GM12878 (cell line): ENCODE measurements around the gene GDPD2. TPM values are rescaled to one million over a fixed set of nuclear protein-coding genes. Genes with fewer than 3 reads are reported as not detected.

Source experiments
- ATAC-seq: fragments of 200-7000 bp; cut with Tn5 transposase; 3 replicates; pipeline ENCODE4 v1.9.1; 2020; ENCODE audit warnings: mild to moderate bottlenecking, moderate library complexity
- BruUV-seq: library from RNA; stranded (reverse); fragments of 400-500 nt; replicated peaks from 2 replicates; lab custom pipeline; 2021; lab: Mats Ljungman, UMichigan
- CTCF ChIA-PET: fragments of 300-600 bp; sonication (Branson Sonifier 250); formaldehyde crosslinking; extraction: SDS; loops from one replicate; lab custom pipeline; 2021; ENCODE audit warnings: inconsistent platforms; lab: Yijun Ruan, JAX
- POLR2A ChIA-PET: fragments of 350-600 bp; formaldehyde crosslinking; extraction: SDS; loops from one replicate; lab custom pipeline; 2021; ENCODE audit warnings: inconsistent platforms; lab: Charles Lee
- RAD21 ChIA-PET: fragments of 300-600 bp; sonication (Branson Sonifier 250); formaldehyde crosslinking; loops from one replicate; lab custom pipeline; 2023; ENCODE audit warnings: antibody characterized with exemption; ENCODE audit not compliant: unreplicated experiment; lab: Charles Lee
- SMC1A ChIA-PET: fragments of 300-600 bp; sonication (Branson Sonifier 250); formaldehyde crosslinking; loops from one replicate; lab custom pipeline; 2023; ENCODE audit not compliant: unreplicated experiment, uncharacterized antibody; lab: Charles Lee
- DNase-seq: peaks from one replicate; pipeline ENCODE4 v3.0.0-alpha.2; 2011; ENCODE audit warnings: low read depth, low spot score
- FAIRE-seq: peaks from 3 replicates; lab custom pipeline; 2011; peaks lifted over from hg19 to GRCh38; lab: Jason Lieb, UNC
- H2AFZ ChIP-seq: 2 replicates; pipeline ENCODE4 v1.6.0; 2011; ENCODE audit warnings: low read depth, low read length, control low read depth; ENCODE audit not compliant: control insufficient read depth
- H3K27ac ChIP-seq: 2 replicates; pipeline ENCODE4 v1.5.1; 2011; ENCODE audit warnings: control low read depth; ENCODE audit not compliant: control insufficient read depth, insufficient read depth
- H3K27me3 ChIP-seq, 2 experiments: replicated peaks in 1 of 2; 2 replicates each; pipeline versions ENCODE4 v1.6.0 to v1.6.1; 2011; ENCODE audit warnings: low read length in 1 of 2; ENCODE audit not compliant: control insufficient read depth in 2 of 2, insufficient read depth in 2 of 2
- H3K36me3 ChIP-seq, 2 experiments: 2 replicates each; pipeline ENCODE4 v1.5.1; 2011; ENCODE audit warnings: low read length in 1 of 2; ENCODE audit not compliant: control insufficient read depth in 2 of 2, insufficient read depth in 2 of 2
- H3K4me1 ChIP-seq: 2 replicates; pipeline ENCODE4 v1.6.1; 2011; ENCODE audit warnings: mild to moderate bottlenecking, low read length, moderate library complexity, mixed read lengths; ENCODE audit not compliant: control insufficient read depth, insufficient read depth
- H3K4me2 ChIP-seq: 2 replicates; pipeline ENCODE4 v1.6.0; 2011; ENCODE audit warnings: control low read depth; ENCODE audit not compliant: control insufficient read depth, insufficient read depth
- H3K4me3 ChIP-seq: fragments of 200-600 bp; sonication (generic); 2 replicates; pipeline ENCODE4 v1.5.1; 2016
- H3K79me2 ChIP-seq: 2 replicates; pipeline ENCODE4 v1.6.0; 2011; ENCODE audit warnings: low read length; ENCODE audit not compliant: control insufficient read depth, insufficient read depth
- H3K9ac ChIP-seq: 2 replicates; pipeline ENCODE4 v1.8.0; 2011; ENCODE audit warnings: low read length, control low read depth, mixed read lengths; ENCODE audit not compliant: control insufficient read depth, insufficient read depth
- H3K9me3 ChIP-seq: replicated peaks from 3 replicates; pipeline ENCODE4 v1.5.1; 2011; ENCODE audit warnings: mild to moderate bottlenecking, low read length; ENCODE audit not compliant: control insufficient read depth, insufficient read depth
- H4K20me1 ChIP-seq: 2 replicates; pipeline ENCODE4 v1.6.0; 2011; ENCODE audit not compliant: control insufficient read depth, insufficient read depth
- CEBPB ChIP-seq, 2 experiments: fragments of 150-350 bp in 1 of 2; IDR thresholded peaks; 2 replicates each; pipeline ENCODE4 v1.6.1; 2012 to 2014; ENCODE audit warnings: low read depth in 2 of 2, low read length in 2 of 2, borderline replicate concordance in 1 of 2, inconsistent platforms in 1 of 2
- CHD2 ChIP-seq: IDR thresholded peaks from 2 replicates; pipeline ENCODE4 v1.6.1; 2011; ENCODE audit warnings: low read depth, low read length, improper control_type of control experiment, borderline replicate concordance
- FOS ChIP-seq: IDR thresholded peaks from 3 replicates; pipeline ENCODE4 v1.6.1; 2011; ENCODE audit warnings: borderline replicate concordance; ENCODE audit not compliant: insufficient read length; ENCODE audit errors: extremely low read depth
- IRF4 ChIP-seq: IDR thresholded peaks from 2 replicates; pipeline ENCODE4 v1.6.1; 2011; ENCODE audit warnings: low read depth, low read length
- SIN3A ChIP-seq: IDR thresholded peaks from 2 replicates; pipeline ENCODE4 v1.6.1; 2012; ENCODE audit warnings: low read depth, low read length, improper control_type of control experiment
- SMC3 ChIP-seq: IDR thresholded peaks from 2 replicates; pipeline ENCODE4 v1.6.1; 2011; ENCODE audit warnings: low read length, improper control_type of control experiment, borderline replicate concordance
- SREBF2 ChIP-seq: IDR thresholded peaks from 2 replicates; pipeline ENCODE4 v1.6.1; 2012; ENCODE audit warnings: mild to moderate bottlenecking, low read length
- USF1 ChIP-seq: IDR thresholded peaks from 2 replicates; pipeline ENCODE4 v1.6.1; 2011; ENCODE audit warnings: borderline replicate concordance, low read depth, mild to moderate bottlenecking, moderate library complexity, mixed read lengths, low read length; ENCODE audit not compliant: insufficient read depth; ENCODE audit errors: extremely low read length
- ZBED1 ChIP-seq: IDR thresholded peaks from 2 replicates; pipeline ENCODE4 v1.6.1; 2016; ENCODE audit warnings: borderline replicate concordance
- ZNF384 ChIP-seq: IDR thresholded peaks from 2 replicates; pipeline ENCODE4 v1.6.1; 2012; ENCODE audit warnings: low read depth, mild to moderate bottlenecking, low read length, improper control_type of control experiment, borderline replicate concordance
- WGBS: methylation state at CpG from one replicate; pipeline ENCODE4 v1.1.6; 2016; ENCODE audit warnings: low lambda C conversion rate; ENCODE audit not compliant: insufficient replicate concordance, insufficient coverage; ENCODE audit errors: missing lambda C conversion rate; 5-methylcytosine and 5-hydroxymethylcytosine counted together
- in situ Hi-C: fragments of 300-500 bp; cut with MboI; formaldehyde crosslinking; loops from 9 replicates; pipeline ENCODE4 v1.14.3; 2018; ENCODE audit warnings: mixed read lengths
- intact Hi-C: fragments of 100-400 bp; cut with micrococcal nuclease; formaldehyde crosslinking; loops from one replicate; pipeline ENCODE4 v1.14.2; 2022; ENCODE audit not compliant: unreplicated experiment
- polyA plus RNA-seq, 11 experiments: library from polyadenylated mRNA; depleted of rRNA in 4 of 11; unstranded in 6 of 11; stranded (reverse) in 5 of 11; fragments of >200 nt; fragmentation: Nextera tagmentation in 4 of 11; fragmentation: Illumina TruSeq in 1 of 11; extraction: Ambion mirVana in 4 of 11; extraction: Trizol in 1 of 11; gene quantifications; 1 replicate in 1 of 11; 2 replicates in 10 of 11; pipeline versions ENCODE4 v1.2.1 to v1.2.3, GENCODE V29; 2011 to 2016; ENCODE audit warnings: inconsistent platforms in 2 of 11, missing spikeins in 2 of 11, low read depth in 1 of 11
- total RNA-seq, 4 experiments: library from RNA; depleted of rRNA in 3 of 4; stranded (reverse); fragments of >200 nt in 3 of 4; fragmentation: Illumina TruSeq in 1 of 4; extraction: Trizol in 1 of 4; gene quantifications; 2 replicates each; pipeline versions ENCODE4 v1.2.1 to v1.2.3, GENCODE V29; 2013 to 2021

Gene GDPD2
- total and polyA plus RNA-seq, 10 of the 15 experiments (the other 5 are each of a cell fraction or from before 2014, with no cell fraction given) = 0.04 to 0.11 (median 0.09) TPM; not detected in 7

- BruUV-seq = no TSS peak
- Histone ChIP-seq H3K27ac (no peak overlapping the region), H3K36me3 (no peaks in the 10 kb centered on the region), H3K4me2 (no peak overlapping the region), H3K9me3 (no peaks in the 10 kb centered on the region), H2AFZ (no peak overlapping the region), H3K9ac (no peak overlapping the region), H3K4me1 (no peaks in the 10 kb centered on the region), H3K4me3 (no peak overlapping the region), H3K79me2 (no peaks in the 10 kb centered on the region), H4K20me1 (no peaks in the 10 kb centered on the region), H3K27me3 (no peaks in the 10 kb centered on the region)
- ChIA-PET CTCF (interaction anchor here (0.7 to 1.3 kb wide), 3 partner anchors 19 to 75 kb away, joined by 3 to 4 read pairs (median 3); no protein-coding TSS in a partner anchor), RAD21 (interaction anchor here (1.1 kb wide), 1 partner anchor 185 kb away, joined by 5 read pairs; no protein-coding TSS in a partner anchor), SMC1A (interaction anchor here (0.8 kb wide), 1 partner anchor 11 kb away, joined by 3 read pairs; no protein-coding TSS in a partner anchor), POLR2A (interaction anchor here (0.6 kb wide), 1 partner anchor 48 kb away, joined by 3 read pairs; no protein-coding TSS in a partner anchor)
- intact Hi-C loops (no loop called here), in situ Hi-C loops (no loop called here)
- TF ChIP-seq SIN3A = no peak
- no peak for TF ChIP-seq FOS
- no peak for TF ChIP-seq SREBF2
- TF ChIP-seq ZNF384 = no peak
- no peak for TF ChIP-seq USF1
- no peak for TF ChIP-seq CHD2
- TF ChIP-seq CEBPB (IDR thresholded peaks at IDR 0.05; ENCODE audit: borderline replicate concordance in 1 of 2, low read depth in 2 of 2, low read length in 2 of 2) = no peak
- no peak for TF ChIP-seq IRF4
- no peak for TF ChIP-seq ZBED1
- no peak for TF ChIP-seq SMC3
- 28% methylated on average over 4 of the region's 4 CpGs for WGBS
- FAIRE-seq (no peak), ATAC-seq (no peak), DNase-seq (no peak)
Measured at GRCh38 chrX:70479247-70479921, 56.3 kb downstream of the GDPD2 start.
